Esophagus muscularis mucosa (tissue), 3 donors: ENCODE data around the gene KREMEN2.

Source experiments
- POLR2A ChIP-seq: fragments of 450-650 bp; IDR thresholded peaks from one replicate; pipeline ENCODE4 v1.6.1; 2017; ENCODE audit warnings: antibody characterized with exemption, moderate library complexity, mild to moderate bottlenecking, low read depth
- POLR2AphosphoS5 ChIP-seq, 2 donors: sonication (generic); formaldehyde crosslinking; IDR thresholded peaks; one replicate each; pipeline ENCODE4 v1.6.1; 2017; ENCODE audit warnings: antibody characterized with exemption in 2 of 2
- TF ChIP-seq, protein P1 (sequence below), 3 experiments: fragments of 200-600 bp in 2 of 3; fragments of 450-650 bp in 1 of 3; sonication (generic) in 2 of 3; IDR thresholded peaks; one replicate each; pipeline ENCODE4 v1.5.1; 2017 to 2019; ENCODE audit warnings: antibody characterized with exemption in 3 of 3, mild to moderate bottlenecking in 2 of 3, moderate library complexity in 1 of 3

- TF ChIP-seq POLR2AphosphoS5 (IDR thresholded peaks at IDR 0.05) (no peak), POLR2A (no peak)
- TF ChIP-seq, protein P1, sequence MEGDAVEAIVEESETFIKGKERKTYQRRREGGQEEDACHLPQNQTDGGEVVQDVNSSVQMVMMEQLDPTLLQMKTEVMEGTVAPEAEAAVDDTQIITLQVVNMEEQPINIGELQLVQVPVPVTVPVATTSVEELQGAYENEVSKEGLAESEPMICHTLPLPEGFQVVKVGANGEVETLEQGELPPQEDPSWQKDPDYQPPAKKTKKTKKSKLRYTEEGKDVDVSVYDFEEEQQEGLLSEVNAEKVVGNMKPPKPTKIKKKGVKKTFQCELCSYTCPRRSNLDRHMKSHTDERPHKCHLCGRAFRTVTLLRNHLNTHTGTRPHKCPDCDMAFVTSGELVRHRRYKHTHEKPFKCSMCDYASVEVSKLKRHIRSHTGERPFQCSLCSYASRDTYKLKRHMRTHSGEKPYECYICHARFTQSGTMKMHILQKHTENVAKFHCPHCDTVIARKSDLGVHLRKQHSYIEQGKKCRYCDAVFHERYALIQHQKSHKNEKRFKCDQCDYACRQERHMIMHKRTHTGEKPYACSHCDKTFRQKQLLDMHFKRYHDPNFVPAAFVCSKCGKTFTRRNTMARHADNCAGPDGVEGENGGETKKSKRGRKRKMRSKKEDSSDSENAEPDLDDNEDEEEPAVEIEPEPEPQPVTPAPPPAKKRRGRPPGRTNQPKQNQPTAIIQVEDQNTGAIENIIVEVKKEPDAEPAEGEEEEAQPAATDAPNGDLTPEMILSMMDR (IDR thresholded peaks at IDR 0.05): no peak
These were observed at the start of gene KREMEN2 for GRCh38 chr16:2963723-2964474.
